ENCODE data around the gene RETREG2.

DNA sequence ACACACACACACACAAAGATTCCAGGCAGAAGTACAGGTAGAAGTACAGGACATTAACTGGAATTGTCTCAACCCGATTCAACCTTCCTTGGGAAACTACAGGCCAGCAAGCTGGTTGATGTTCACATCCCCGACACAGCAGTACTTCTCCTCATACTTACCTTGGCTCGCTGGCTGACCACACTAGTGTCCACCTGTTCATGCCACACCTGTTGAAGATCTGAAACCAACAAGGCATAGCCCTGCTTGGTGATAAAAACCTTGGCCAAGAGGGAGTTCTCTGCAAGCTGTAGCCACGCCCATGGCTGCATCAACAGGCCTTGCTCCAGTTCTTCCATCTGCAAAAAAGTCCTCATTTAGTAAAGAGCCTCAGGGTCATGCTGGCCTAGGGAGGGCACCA, 20.1 kb upstream of the RETREG2 start:
- no peak for TF ChIP-seq POLR2A (IDR thresholded peaks at IDR 0.05)
- TF ChIP-seq, protein P1, sequence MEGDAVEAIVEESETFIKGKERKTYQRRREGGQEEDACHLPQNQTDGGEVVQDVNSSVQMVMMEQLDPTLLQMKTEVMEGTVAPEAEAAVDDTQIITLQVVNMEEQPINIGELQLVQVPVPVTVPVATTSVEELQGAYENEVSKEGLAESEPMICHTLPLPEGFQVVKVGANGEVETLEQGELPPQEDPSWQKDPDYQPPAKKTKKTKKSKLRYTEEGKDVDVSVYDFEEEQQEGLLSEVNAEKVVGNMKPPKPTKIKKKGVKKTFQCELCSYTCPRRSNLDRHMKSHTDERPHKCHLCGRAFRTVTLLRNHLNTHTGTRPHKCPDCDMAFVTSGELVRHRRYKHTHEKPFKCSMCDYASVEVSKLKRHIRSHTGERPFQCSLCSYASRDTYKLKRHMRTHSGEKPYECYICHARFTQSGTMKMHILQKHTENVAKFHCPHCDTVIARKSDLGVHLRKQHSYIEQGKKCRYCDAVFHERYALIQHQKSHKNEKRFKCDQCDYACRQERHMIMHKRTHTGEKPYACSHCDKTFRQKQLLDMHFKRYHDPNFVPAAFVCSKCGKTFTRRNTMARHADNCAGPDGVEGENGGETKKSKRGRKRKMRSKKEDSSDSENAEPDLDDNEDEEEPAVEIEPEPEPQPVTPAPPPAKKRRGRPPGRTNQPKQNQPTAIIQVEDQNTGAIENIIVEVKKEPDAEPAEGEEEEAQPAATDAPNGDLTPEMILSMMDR (IDR thresholded peaks at IDR 0.05) = no peak

All from heart left ventricle (tissue), 13 donors.